GM21619 (cell line): ENCODE data around the gene TEAD4.

Experiments used
- ATAC-seq: cut with Tn5 transposase; IDR thresholded peaks from one replicate; pipeline ENCODE4 v1.9.1; 2021; ENCODE audit not compliant: unreplicated experiment

Gene TEAD4

GRCh38 chr12:2999265-2999841 is 40.2 kb downstream of the TEAD4 start:
- no peak for ATAC-seq

GRCh38 chr12:3000548-3001275 is 41.5 kb downstream of the TEAD4 start:
- no peak for ATAC-seq

- no peak for ATAC-seq
Observed at GRCh38 chr12:3002646-3003045, 43.4 kb downstream of the TEAD4 start.

GRCh38 chr12:3003357-3003992 is 44.3 kb downstream of the TEAD4 start:
- no peak for ATAC-seq

- ATAC-seq = no peak
Observed at GRCh38 chr12:3004655-3005565, 45.7 kb downstream of the TEAD4 start.

GRCh38 chr12:3005736-3006135 is 46.5 kb downstream of the TEAD4 start:
- ATAC-seq = no peak

GRCh38 chr12:3009780-3010179 is 50.6 kb downstream of the TEAD4 start:
- ATAC-seq = no peak

GRCh38 chr12:3010214-3010930 is 51.2 kb downstream of the TEAD4 start:
- ATAC-seq = no peak

GRCh38 chr12:3012786-3013185 is 53.6 kb downstream of the TEAD4 start:
- no peak for ATAC-seq

GRCh38 chr12:3014641-3015040 is 55.4 kb downstream of the TEAD4 start:
- ATAC-seq = no peak

- no peak for ATAC-seq
Observed at GRCh38 chr12:3015356-3015755, 56.2 kb downstream of the TEAD4 start.

- ATAC-seq = no peak
Observed at GRCh38 chr12:3016191-3016590, 57.0 kb downstream of the TEAD4 start.

GRCh38 chr12:3017281-3017680 is 58.1 kb downstream of the TEAD4 start:
- no peak for ATAC-seq

- ATAC-seq = no peak
Observed at GRCh38 chr12:3018284-3019004, 59.2 kb downstream of the TEAD4 start.

GRCh38 chr12:3019005-3019680 is 59.9 kb downstream of the TEAD4 start:
- no peak for ATAC-seq

- ATAC-seq = no peak
Observed at GRCh38 chr12:3020399-3020798, 61.2 kb downstream of the TEAD4 start.

GRCh38 chr12:3020850-3021435 is 61.7 kb downstream of the TEAD4 start:
- no peak for ATAC-seq

GRCh38 chr12:3022411-3022810 is 63.2 kb downstream of the TEAD4 start:
- ATAC-seq = no peak

GRCh38 chr12:3022961-3023360 is 63.8 kb downstream of the TEAD4 start:
- ATAC-seq = no peak
